CD14-positive monocyte (primary cell): ENCODE results near the gene PFKFB4. TPM values are rescaled to one million over a fixed set of nuclear protein-coding genes. Genes with fewer than 3 reads are reported as not detected.

ENCODE experiments used
- DNase-seq, 3 donors: peaks; one replicate each; pipeline ENCODE4 v3.0.0-alpha.2; 2011 to 2022
- H2AFZ ChIP-seq: 2 replicates; pipeline ENCODE4 v1.6.0; 2012; ENCODE audit warnings: mild to moderate bottlenecking, low read depth, low read length, inconsistent platforms; ENCODE audit not compliant: insufficient read depth, poor library complexity, severe bottlenecking
- H3K27ac ChIP-seq, 2 donors: 1 replicate in 1 of 2; 2 replicates in 1 of 2; pipeline ENCODE4 v1.5.1; 2012 to 2013; ENCODE audit warnings: low read length in 2 of 2, control low read depth in 1 of 2, inconsistent platforms in 1 of 2, low read depth in 1 of 2, mild to moderate bottlenecking in 1 of 2
- H3K27me3 ChIP-seq, 2 donors: one replicate each; pipeline versions ENCODE4 v1.6.0 to v1.6.1; 2011 to 2013; ENCODE audit warnings: low read length in 2 of 2; ENCODE audit not compliant: control insufficient read depth in 2 of 2, insufficient read depth in 2 of 2
- H3K36me3 ChIP-seq, 2 donors: replicated peaks in 1 of 2; 1 replicate in 1 of 2; 2 replicates in 1 of 2; pipeline versions ENCODE4 v1.5.1 to v1.6.1; 2012 to 2013; ENCODE audit warnings: low read length in 2 of 2, control low read depth in 1 of 2, inconsistent platforms in 1 of 2, mild to moderate bottlenecking in 1 of 2; ENCODE audit not compliant: insufficient read depth in 2 of 2, control insufficient read depth in 1 of 2
- H3K4me1 ChIP-seq, 2 donors: 1 replicate in 1 of 2; 2 replicates in 1 of 2; pipeline versions ENCODE4 v1.5.1 to v1.6.1; 2012 to 2013; ENCODE audit warnings: low read length in 2 of 2, control low read depth in 1 of 2, inconsistent platforms in 1 of 2, mild to moderate bottlenecking in 1 of 2, moderate library complexity in 1 of 2; ENCODE audit not compliant: insufficient read depth in 2 of 2, control insufficient read depth in 1 of 2
- H3K4me2 ChIP-seq: replicated peaks from 2 replicates; pipeline ENCODE3; 2012; ENCODE audit warnings: low read length, moderate library complexity, mild to moderate bottlenecking; ENCODE audit not compliant: poor library complexity, severe bottlenecking; ENCODE audit errors: extremely low read depth
- H3K4me3 ChIP-seq, 3 experiments: fragments of 200-600 bp in 1 of 3; sonication (generic) in 1 of 3; replicated peaks in 1 of 3; 1 replicate in 2 of 3; 2 replicates in 1 of 3; pipeline ENCODE4 v1.5.1; 2011 to 2013; ENCODE audit warnings: low read length in 3 of 3, mild to moderate bottlenecking in 3 of 3, control low read depth in 2 of 3, low read depth in 2 of 3, inconsistent platforms in 1 of 3, moderate library complexity in 1 of 3
- H3K79me2 ChIP-seq: 2 replicates; pipeline ENCODE4 v1.6.0; 2012; ENCODE audit warnings: mild to moderate bottlenecking, control low read depth, inconsistent platforms, low read length, moderate library complexity; ENCODE audit not compliant: insufficient read depth
- H3K9ac ChIP-seq: 2 replicates; pipeline ENCODE4 v1.6.0; 2017; ENCODE audit warnings: low read length, mild to moderate bottlenecking; ENCODE audit not compliant: insufficient read depth, poor library complexity, severe bottlenecking
- H3K9me3 ChIP-seq, 2 donors: replicated peaks in 1 of 2; 1 replicate in 1 of 2; 2 replicates in 1 of 2; pipeline versions ENCODE4 v1.5.1 to v1.6.1; 2012 to 2013; ENCODE audit warnings: low read length in 2 of 2, control low read depth in 1 of 2; ENCODE audit not compliant: control insufficient read depth in 1 of 2, insufficient read depth in 1 of 2
- H4K20me1 ChIP-seq: 2 replicates; pipeline ENCODE4 v1.6.0; 2012; ENCODE audit warnings: mild to moderate bottlenecking, low read length, control low read depth, moderate library complexity; ENCODE audit not compliant: insufficient read depth
- H3K27ac Mint-ChIP-seq, 7 donors: one replicate each; pipeline ENCODE4 v1.8.0; 2020; ENCODE audit warnings: mild to moderate bottlenecking in 7 of 7, mixed read lengths in 7 of 7, moderate library complexity in 6 of 7, inconsistent platforms in 2 of 7
- H3K27me3 Mint-ChIP-seq, 3 donors: one replicate each; pipeline ENCODE4 v1.8.0; 2021 to 2022; ENCODE audit warnings: low read depth in 3 of 3, mild to moderate bottlenecking in 3 of 3, mixed read lengths in 3 of 3, moderate library complexity in 3 of 3, inconsistent platforms in 1 of 3
- H3K36me3 Mint-ChIP-seq, 2 donors: one replicate each; pipeline ENCODE4 v1.8.0; 2020; ENCODE audit warnings: mixed read lengths in 2 of 2, inconsistent platforms in 1 of 2, mild to moderate bottlenecking in 1 of 2
- H3K4me1 Mint-ChIP-seq: one replicate; pipeline ENCODE4 v1.8.0; 2020; ENCODE audit warnings: mild to moderate bottlenecking, mixed read lengths
- H3K4me3 Mint-ChIP-seq, 2 donors: one replicate each; pipeline ENCODE4 v1.8.0; 2020; ENCODE audit warnings: mild to moderate bottlenecking in 2 of 2, mixed read lengths in 2 of 2, moderate library complexity in 1 of 2
- H3K9me3 Mint-ChIP-seq, 7 donors: one replicate each; pipeline ENCODE4 v1.8.0; 2020 to 2022; ENCODE audit warnings: mixed read lengths in 7 of 7, mild to moderate bottlenecking in 6 of 7, moderate library complexity in 6 of 7, inconsistent platforms in 2 of 7
- WGBS: methylation state at CpG from one replicate; pipeline ENCODE4 v1.1.5; 2013; ENCODE audit warnings: missing lambda C conversion rate; ENCODE audit not compliant: insufficient coverage; 5-methylcytosine and 5-hydroxymethylcytosine counted together
- intact Hi-C, 2 donors: fragments of 100-400 bp; cut with micrococcal nuclease; formaldehyde crosslinking; loops; one replicate each; pipeline versions ENCODE4 v1.15.0 to v1.15.1; 2023
- polyA plus RNA-seq, 3 donors: library from polyadenylated mRNA; depleted of rRNA in 1 of 3; unstranded in 2 of 3; stranded (reverse) in 1 of 3; fragments of 300-500 nt in 2 of 3; fragments of >200 nt in 1 of 3; fragmentation: Illumina TruSeq in 2 of 3; gene quantifications; 1 replicate in 2 of 3; 2 replicates in 1 of 3; pipeline ENCODE4 v1.2.3, GENCODE V29; 2012 to 2021
- small RNA-seq: library from RNA; depleted of rRNA; stranded (forward); fragments of <200 nt; gene quantifications from one replicate; pipeline ENCODE3, GENCODE V24; 2012; ENCODE audit warnings: low read depth; ENCODE audit not compliant: insufficient read length
- TF ChIP-seq, protein P1 (sequence below): fragments of 200-600 bp; IDR thresholded peaks from one replicate; pipeline ENCODE4 v1.8.0; 2022; ENCODE audit warnings: antibody characterized with exemption, mild to moderate bottlenecking

The PFKFB4 gene
- polyA plus RNA-seq, 3 donors, result 32.2 to 44.9 (median 34.9) TPM

- Mint-ChIP-seq H3K4me1 (peaks cover 63% of the 10 kb centered on the region), H3K4me3 (peak overlapping the region; percentile 34 to 66), H3K36me3 (peaks cover 27 to 45% of the 10 kb centered on the region in 2 donors), H3K27me3 (peaks cover 0 to 2% (median 0%) of the 10 kb centered on the region in 3 donors), H3K9me3 (no peaks in the 10 kb centered on the region), H3K27ac (peak overlapping the region; percentile 73 to 100 (median 100))
- 91% methylated on average over 17 of the region's 29 CpGs for WGBS
- H2AFZ ChIP-seq, result no peak overlapping the region
- H3K9ac ChIP-seq, result no peak overlapping the region
- DNase-seq, result no peak
- H3K27me3 ChIP-seq, result no peaks in the 10 kb centered on the region
- H3K9me3 ChIP-seq, result no peaks in the 10 kb centered on the region
- intact Hi-C loops, result loop anchor here (5.0 to 10.0 kb wide), 3 partner anchors 78 to 216 kb away; partner anchors contain the start of genes SLC26A6 (in 2 of the 2) and NCKIPSD (in 1 of the 2)
- H3K4me3 ChIP-seq, result no peak overlapping the region
- peak overlapping the region; percentile 3 for H3K4me2 ChIP-seq
- peaks cover 74 to 81% of the 10 kb centered on the region in 2 donors for H3K4me1 ChIP-seq
- peaks cover 34 to 38% of the 10 kb centered on the region in 2 donors for H3K36me3 ChIP-seq
- peak overlapping the region; percentile 52 to 100 for H3K27ac ChIP-seq
- TF ChIP-seq, protein P1, sequence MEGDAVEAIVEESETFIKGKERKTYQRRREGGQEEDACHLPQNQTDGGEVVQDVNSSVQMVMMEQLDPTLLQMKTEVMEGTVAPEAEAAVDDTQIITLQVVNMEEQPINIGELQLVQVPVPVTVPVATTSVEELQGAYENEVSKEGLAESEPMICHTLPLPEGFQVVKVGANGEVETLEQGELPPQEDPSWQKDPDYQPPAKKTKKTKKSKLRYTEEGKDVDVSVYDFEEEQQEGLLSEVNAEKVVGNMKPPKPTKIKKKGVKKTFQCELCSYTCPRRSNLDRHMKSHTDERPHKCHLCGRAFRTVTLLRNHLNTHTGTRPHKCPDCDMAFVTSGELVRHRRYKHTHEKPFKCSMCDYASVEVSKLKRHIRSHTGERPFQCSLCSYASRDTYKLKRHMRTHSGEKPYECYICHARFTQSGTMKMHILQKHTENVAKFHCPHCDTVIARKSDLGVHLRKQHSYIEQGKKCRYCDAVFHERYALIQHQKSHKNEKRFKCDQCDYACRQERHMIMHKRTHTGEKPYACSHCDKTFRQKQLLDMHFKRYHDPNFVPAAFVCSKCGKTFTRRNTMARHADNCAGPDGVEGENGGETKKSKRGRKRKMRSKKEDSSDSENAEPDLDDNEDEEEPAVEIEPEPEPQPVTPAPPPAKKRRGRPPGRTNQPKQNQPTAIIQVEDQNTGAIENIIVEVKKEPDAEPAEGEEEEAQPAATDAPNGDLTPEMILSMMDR, result no peak
- H3K79me2 ChIP-seq, result peaks cover 74% of the 10 kb centered on the region
- H4K20me1 ChIP-seq, result peaks cover 11% of the 10 kb centered on the region
Measured at GRCh38 chr3:48469046-48469915, 87.3 kb downstream of the PFKFB4 start.

DNA sequence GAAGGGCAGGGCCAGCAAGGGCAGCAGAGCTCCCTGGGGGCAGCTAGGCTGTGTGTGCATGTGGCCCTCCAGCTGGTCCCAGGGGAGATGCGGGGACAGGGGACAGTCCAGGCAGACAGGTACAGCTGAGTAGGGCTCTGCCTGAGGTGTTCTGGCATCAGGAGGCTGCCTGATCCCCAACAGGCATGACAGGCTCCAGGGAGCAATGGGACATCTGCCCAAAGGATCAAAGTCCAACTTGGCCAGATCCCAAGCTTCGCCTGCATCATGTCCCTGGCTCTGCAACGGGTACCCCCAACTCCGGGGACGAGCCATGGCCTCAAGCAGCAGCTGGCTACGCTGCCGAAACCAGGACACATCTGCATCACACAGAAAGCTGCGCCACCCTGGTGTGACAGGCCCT, 88.3 kb downstream of the PFKFB4 start:
- no peaks in the 10 kb centered on the region for H3K27me3 ChIP-seq
- TF ChIP-seq, protein P1, result no peak
- 87% methylated on average over 5 of the region's 8 CpGs for WGBS
- peaks cover 0 to 2% (median 0%) of the 10 kb centered on the region in 3 donors for H3K27me3 Mint-ChIP-seq
- peak overlapping the region; percentile 97 to 100 for H3K27ac ChIP-seq
- no peak for DNase-seq
- H3K9ac ChIP-seq, result peak overlapping the region; percentile 19
- peaks cover 36 to 44% of the 10 kb centered on the region in 2 donors for H3K36me3 ChIP-seq
- H3K36me3 Mint-ChIP-seq, result peaks cover 27 to 50% of the 10 kb centered on the region in 2 donors
- peak overlapping the region in 1 of 3 experiments; percentile 91 for H3K4me3 ChIP-seq
- H3K27ac Mint-ChIP-seq, result peak overlapping the region; percentile 87 to 100 (median 100)
- no peaks in the 10 kb centered on the region for H3K9me3 ChIP-seq
- peaks cover 11% of the 10 kb centered on the region for H4K20me1 ChIP-seq
- peaks cover 59% of the 10 kb centered on the region for H3K4me1 Mint-ChIP-seq
- no peaks in the 10 kb centered on the region for H3K9me3 Mint-ChIP-seq
- peak overlapping the region in 1 of 2 donors; percentile 67 for H3K4me3 Mint-ChIP-seq
- H3K4me2 ChIP-seq, result peak overlapping the region; percentile 97
- H2AFZ ChIP-seq, result no peak overlapping the region
- peaks cover 69 to 77% of the 10 kb centered on the region in 2 donors for H3K4me1 ChIP-seq
- H3K79me2 ChIP-seq, result peaks cover 71% of the 10 kb centered on the region
- intact Hi-C loops, result loop anchor here (5.0 to 10.0 kb wide), 3 partner anchors 79 to 216 kb away; partner anchors contain the start of genes SLC26A6 (in 2 of the 2) and NCKIPSD (in 1 of the 2)

Small RNA genes within 50 kb of the gene (small RNA-seq; reads per million reads assigned to genes)
- not detected for gene MIR6823

Other genes starting within 250 kb of the PFKFB4 start
- gene SPINK8, start 223.1 kb downstream of the PFKFB4 start, polyA plus RNA-seq, result not detected
- not detected for gene FBXW12, start 184.6 kb downstream of the PFKFB4 start, polyA plus RNA-seq
- 1 to 10 TPM in 1 of 3 donors, under 1 TPM in 1, not detected in 1; 0.14 to 4.3 TPM for gene PLXNB1, start 126.7 kb downstream of the PFKFB4 start, polyA plus RNA-seq
- gene CCDC51, start 116.7 kb downstream of the PFKFB4 start, polyA plus RNA-seq, result 1 to 10 TPM; 3.6 to 5.9 (median 5.4) TPM
- gene TMA7, start 116.5 kb downstream of the PFKFB4 start, polyA plus RNA-seq, result 100 to 1,000 TPM; 301 to 559 (median 478) TPM
- gene ATRIP, start 110.1 kb downstream of the PFKFB4 start, polyA plus RNA-seq, result 1 to 10 TPM; 1.8 to 4.7 (median 2.8) TPM
- 100 to 1,000 TPM; 147 to 266 (median 242) TPM for gene SHISA5, start 52.6 kb downstream of the PFKFB4 start, polyA plus RNA-seq
- gene UCN2, start 7.0 kb upstream of the PFKFB4 start, polyA plus RNA-seq, result under 1 TPM in 1 of 3 donors, not detected in 2; 0.61 TPM
- gene COL7A1, start 38.5 kb upstream of the PFKFB4 start, polyA plus RNA-seq, result 1 to 10 TPM in 1 of 3 donors, under 1 TPM in 1, not detected in 1; 0.37 to 1.9 TPM
- 100 to 1,000 TPM; 326 to 409 (median 350) TPM for gene UQCRC1, start 52.8 kb upstream of the PFKFB4 start, polyA plus RNA-seq
- gene TMEM89, start 65.0 kb upstream of the PFKFB4 start, polyA plus RNA-seq, result under 1 TPM in 1 of 3 donors, not detected in 2; 0.21 TPM
- 10 to 100 TPM; 16.3 to 92.8 (median 20.4) TPM for gene SLC26A6, start 78.7 kb upstream of the PFKFB4 start, polyA plus RNA-seq
- under 1 TPM in 1 of 3 donors, not detected in 2; 0.95 TPM for gene CELSR3, start 106.1 kb upstream of the PFKFB4 start, polyA plus RNA-seq
- 10 to 100 TPM in 1 of 3 donors, 1 to 10 TPM in 2; 4.2 to 14.8 (median 4.3) TPM for gene NCKIPSD, start 129.1 kb upstream of the PFKFB4 start, polyA plus RNA-seq
- gene IP6K2, start 160.4 kb upstream of the PFKFB4 start, polyA plus RNA-seq, result 10 to 100 TPM; 16.5 to 53.8 (median 18.7) TPM